ENCODE data around the gene ADCY5.

ADCY5 gene

DNA sequence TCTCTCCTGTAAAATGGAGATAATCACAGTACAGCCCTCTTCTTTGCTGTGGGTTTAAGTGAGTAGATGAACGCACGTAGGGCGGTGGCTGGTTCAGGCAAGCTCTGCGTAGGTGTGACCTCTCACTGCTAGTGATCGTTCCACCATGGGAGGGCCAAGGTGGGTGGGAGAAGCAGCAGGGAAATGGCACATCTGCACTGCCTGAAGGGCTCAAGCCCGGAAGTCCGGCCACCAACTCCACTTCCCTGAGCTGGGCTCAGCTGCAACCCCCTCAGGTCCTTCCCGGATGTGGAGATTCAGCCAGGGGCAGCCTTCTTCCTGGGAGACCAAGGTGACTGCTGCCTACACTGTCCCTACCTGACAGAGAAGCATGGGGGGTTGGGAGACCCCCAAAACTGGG, 102.9 kb downstream of the ADCY5 start:
- DNase-seq (ENCODE audit: low read depth in 1 of 2, low spot score in 1 of 2): no peak

DNA sequence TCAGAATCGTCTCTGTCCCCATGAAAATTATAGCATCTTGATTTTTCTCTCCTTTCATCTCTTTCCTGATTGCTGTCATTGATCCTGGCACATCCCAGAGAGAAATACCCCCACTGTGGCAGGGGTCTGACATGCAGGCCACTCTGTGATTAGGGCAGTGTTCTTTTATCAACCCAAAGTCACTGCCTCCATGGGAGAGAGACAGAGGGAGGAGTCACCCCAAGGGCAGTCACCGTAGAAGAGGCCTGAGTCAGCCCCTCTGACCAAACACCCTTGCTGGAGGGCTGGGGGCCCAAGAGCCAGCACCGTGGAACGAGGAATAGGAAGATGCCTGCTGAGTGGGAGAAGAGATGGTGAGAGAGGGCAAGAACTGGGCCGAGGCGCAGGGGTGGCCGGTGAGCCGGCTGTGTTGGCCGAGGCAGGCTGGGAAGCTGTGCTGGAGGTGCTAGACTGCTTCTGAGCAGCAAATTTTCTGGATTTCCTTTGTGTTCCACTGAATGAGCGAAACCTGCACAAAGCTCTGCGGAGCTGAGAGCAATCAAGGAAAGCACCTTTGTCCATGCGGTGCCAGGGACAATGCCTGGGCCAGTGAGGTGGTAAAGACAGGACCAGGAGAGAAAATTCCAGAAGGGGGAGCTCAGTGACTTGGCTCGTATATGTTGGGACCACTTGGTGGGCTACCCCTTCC, 103.8 kb downstream of the ADCY5 start:
- DNase-seq (ENCODE audit: low read depth in 1 of 2, low spot score in 1 of 2): no peak

DNA sequence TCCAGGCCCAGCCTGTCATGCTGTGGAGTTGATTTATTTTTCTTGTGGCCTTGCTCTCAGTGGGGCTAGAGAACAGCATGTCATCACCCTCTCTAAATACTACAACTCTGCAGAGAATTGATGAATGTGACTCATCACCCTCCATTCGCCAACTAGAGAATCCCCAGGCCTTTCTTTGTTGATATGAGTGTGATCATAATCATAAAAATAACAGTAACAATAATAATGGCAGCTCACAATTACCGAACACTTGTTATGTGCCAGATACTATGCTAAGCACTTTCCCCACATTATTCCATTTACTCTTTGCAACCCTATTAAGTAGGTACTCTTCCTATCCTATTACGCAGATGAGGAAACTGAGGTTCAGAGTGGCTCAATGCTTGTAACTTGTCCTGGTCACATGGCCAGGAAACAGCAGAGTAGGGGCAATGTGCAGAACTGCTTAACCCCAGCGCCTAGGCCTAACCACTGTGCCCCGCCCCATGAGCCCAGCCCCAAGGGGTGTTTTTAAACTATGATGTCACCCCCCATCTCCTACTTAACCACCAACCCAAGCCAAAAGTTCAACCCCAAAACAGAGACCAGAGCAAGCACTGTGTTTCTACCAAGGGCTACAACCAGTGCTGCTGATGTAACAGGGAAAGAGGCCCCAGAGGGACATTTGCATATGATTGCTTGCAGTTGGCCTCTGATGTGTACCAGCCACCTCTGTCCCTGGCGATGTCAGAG, 104.5 kb downstream of the ADCY5 start:
- no peak for DNase-seq (ENCODE audit: low read depth in 1 of 2, low spot score in 1 of 2)

DNA sequence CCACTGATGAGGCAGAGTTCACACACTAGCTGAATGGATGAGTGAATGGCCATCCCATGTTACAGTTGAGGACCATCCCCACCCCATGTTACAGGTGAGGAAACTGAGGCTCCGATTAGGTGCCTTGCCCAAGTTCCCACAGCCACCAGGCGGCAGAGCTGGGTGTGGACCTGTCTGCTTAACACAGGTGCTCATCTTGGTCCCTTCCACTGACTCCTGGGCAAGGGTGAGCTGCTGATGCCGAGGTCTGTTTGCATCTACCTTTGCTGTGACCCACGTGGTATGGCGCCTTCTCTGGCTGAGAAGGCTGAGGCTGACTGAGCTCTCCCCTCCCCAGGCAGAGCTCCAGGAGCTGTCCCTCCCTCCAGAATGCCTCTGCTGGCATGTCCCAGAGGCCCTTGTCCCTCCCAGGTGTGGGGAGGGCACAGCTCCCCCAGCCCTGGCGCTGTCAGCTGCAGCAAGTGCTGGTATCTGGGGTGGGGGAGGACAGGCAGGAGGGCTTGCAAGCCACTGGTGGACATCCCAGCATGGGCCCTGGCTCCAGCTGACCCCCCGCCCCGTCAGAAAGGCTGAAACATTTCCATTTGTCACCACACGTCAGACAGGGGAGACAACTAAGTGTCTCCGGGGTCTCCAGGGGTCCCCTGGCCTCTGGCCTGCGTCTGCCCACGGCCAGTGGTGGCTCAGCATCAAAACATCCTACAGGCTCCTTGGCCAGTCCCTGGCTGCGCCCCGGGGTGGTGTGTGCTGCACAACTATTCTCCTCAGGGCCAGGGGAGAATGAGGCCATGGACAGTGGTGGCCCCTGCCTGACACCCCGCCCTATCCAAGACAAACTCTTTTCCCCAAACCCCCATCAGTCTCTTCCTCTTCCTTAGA, 105.4 kb downstream of the ADCY5 start:
- no peak for DNase-seq (ENCODE audit: low read depth in 1 of 2, low spot score in 1 of 2)

DNA sequence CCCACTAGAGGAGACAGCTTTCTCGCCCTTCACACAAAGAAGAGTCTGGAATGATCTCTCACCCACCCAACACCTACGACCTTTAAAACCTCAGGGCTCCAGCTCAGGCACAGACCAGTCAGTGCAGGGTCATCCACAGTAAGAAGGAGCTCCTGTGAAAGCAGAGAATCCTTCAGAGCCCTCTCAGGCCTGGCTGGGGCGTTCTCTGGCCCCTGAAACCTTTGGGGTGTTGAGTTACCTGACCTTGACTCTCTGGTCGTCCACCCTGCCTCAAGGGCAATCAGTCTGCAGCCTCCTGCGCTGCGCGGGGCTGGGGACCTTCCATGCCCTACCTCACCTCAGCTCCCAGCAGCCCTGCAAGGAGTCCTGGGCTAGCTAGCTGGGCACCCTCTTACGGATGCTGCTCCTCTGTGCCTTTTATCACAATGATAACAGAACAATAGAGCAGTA, 106.2 kb downstream of the ADCY5 start:
- no peak for DNase-seq (ENCODE audit: low read depth in 1 of 2, low spot score in 1 of 2)

DNA sequence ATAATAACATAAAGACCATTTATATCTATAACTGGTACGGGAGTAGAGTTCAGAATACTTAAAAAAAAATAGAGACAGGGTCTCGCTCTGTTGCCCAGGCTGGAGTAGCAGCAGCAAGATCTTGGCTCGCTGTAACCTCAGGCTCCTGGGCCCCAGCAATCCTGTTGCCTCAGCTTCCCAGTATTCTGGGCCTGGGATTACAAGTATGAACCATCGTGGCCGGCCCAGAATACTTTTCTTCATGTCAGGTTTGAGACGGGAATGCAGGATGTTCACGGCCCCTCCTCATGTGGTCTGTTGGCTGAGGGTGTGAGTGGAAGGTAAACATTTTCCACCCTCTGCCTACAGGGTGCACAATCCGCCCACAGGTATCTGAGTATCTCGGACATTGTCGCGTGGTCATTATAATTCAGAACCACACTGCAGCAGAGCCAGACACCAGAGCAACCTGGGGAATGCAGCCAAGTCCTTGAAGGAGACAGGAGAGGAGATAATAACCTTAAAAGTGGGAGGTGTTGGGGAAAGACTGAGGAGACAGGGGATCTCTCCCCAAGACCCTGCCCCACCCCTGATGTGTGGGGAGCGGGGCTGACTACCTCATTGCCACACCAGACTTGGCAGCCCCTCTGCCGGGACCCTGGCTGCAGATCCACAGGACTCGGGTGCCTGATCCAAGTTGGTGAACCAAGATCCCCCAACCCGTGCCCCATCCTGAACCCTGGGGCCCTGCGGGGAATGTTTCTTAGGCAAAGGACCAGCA, 106.8 kb downstream of the ADCY5 start:
- DNase-seq (ENCODE audit: low read depth in 1 of 2, low spot score in 1 of 2): no peak

DNA sequence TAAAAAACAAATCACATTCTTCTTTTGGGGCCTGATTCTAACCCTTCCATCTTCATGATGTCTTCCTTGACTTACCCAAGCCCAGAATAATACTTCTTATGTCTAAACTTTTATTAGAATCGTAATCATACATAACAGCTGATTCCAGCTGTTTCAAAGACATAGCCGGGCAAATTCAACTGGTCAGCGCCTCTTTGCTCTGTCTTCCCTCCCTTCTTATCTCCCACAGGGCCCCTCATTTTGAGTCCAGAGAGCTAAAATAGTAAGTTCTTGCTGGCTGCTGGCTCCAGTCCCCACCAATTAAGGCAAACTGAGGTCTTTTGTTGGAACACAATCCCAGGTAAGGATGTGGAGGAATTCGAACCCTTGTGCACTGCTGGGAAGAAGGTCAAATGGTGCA, 108.6 kb downstream of the ADCY5 start:
- no peak for DNase-seq (ENCODE audit: low read depth in 1 of 2, low spot score in 1 of 2)

DNA sequence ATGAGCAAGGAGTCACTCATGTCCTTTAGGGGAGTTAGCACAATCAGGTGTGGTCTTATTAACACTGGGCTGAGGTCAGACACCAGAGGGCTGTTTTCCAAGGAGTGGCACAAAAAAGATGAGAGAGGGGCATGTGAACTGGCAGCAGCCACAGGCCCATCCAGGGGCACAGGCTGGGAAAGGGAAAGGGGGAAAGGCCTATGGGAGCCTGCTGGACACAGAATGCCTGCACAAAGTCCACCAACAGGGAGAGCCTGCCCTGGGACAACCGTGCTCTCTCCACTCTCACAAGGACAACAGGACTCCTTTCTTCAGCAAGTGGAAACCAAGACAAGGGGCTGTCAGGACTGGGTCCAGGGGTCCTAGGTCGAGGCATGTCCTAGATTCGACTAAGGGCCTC, 109.6 kb downstream of the ADCY5 start:
- DNase-seq (ENCODE audit: low read depth in 1 of 2, low spot score in 1 of 2): no peak

DNA sequence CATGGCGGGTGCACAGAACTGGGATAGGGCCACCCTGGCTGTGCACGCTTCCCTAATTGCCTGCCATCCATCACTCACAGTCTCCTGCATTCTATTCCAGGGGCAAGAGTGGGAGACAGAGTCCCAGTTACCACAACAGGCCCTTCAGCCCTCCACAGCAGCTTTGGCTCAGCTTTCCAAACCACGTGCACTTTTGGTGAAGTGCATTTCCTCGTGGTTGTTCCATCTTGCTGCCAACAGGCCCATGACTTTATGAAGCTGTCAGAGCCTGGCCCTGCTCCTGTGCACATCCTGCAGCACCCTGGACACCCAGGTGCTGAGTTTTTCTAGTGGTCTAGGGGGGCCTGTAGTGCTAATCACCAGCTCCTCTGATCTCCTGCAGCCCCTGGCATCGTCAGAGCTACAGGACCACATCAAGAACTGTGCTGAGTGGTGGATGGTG, 110.2 kb downstream of the ADCY5 start:
- DNase-seq (ENCODE audit: low read depth in 1 of 2, low spot score in 1 of 2): no peak

DNA sequence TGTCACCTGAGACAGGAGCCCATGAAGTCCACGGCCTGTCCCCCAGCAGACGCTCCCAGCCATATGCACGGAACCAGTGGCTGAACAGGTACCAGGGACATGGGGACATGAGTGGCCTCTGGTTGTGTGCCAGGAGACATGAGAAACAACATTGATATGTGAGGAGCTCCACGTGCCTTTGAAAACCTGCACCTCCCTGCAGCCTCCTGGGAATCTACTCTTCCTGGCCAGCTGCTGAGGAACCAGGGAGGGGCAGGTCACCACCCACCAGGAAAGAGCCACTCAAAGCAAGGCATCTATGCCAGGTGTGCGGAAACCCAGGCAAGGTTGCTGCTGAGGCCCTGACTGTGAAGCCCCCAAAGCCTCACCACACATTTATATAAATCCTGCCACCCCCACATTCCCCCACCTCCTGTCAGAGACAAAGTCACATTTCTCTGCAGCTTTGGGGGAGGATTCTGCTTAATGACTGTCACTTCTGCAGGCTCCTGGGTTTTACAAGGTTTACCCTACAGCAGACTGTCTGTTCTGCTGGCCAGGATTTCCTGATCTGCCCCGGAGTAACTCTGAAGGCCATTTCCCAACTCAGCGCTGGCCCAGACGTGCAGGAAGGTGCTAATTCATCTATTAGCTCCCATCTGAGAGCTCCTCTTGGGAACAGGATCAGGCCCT, 110.8 kb downstream of the ADCY5 start:
- no peak for DNase-seq (ENCODE audit: low read depth in 1 of 2, low spot score in 1 of 2)

DNA sequence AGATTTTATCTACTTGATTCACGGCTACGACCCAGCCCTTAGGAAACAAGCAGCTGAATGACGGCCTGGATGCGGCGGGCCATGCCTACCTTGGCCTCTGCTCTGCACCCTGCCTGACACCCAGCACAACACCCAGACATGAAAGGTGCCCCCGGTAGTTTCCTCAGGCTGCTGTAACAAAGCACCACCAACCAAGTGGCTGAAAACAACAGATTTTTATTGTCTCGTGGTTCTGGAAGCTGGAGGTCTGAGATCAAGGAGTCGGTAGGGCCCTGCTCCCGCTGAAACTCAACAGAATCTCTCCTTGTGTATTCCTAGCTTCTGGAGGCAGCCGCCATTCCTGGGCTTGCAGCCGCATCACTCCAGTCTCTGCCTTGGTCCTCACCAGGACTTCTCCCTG, 111.7 kb downstream of the ADCY5 start:
- no peak for DNase-seq (ENCODE audit: low read depth in 1 of 2, low spot score in 1 of 2)

DNA sequence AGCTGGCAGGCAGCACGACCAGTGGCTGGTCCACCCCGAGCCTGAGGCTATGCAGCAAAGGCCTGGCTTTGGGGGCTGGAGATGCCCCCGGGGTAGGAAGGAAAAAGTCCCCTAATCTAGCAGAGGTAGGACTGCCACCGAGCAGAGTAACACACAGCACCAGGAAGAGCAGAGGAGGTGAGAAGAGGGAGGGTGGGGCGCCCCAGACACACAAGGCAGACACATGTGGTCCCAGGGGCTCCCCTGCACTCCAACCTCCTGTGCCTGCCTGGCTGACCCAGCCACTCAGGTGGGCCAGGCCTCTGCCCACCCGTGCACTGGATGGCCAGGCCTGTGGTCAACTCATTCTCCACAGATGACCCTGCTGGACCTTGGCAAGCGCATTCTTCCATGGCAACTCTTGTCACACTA, 112.4 kb downstream of the ADCY5 start:
- DNase-seq (ENCODE audit: low read depth in 1 of 2, low spot score in 1 of 2): no peak

DNA sequence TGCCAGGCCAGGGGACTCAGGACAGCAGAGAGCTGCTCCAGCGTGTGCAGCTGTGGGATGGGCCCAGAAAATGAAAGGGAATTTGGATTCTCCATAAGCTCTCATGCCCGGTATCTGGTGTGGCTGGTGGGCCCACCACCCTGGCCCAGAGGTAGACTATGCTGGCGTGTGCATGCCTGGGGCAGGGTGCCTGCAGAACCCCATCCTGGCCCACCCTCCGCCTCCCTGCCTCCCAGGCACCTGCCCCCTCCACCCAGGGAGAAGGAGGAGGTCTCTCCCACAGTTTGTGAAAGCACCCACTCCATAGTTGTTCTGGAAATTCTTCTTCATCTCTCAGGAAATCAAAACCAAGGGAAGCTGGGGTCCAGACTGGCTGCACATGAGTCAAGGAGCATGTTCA, 112.9 kb downstream of the ADCY5 start:
- DNase-seq (ENCODE audit: low read depth in 1 of 2, low spot score in 1 of 2): no peak

DNA sequence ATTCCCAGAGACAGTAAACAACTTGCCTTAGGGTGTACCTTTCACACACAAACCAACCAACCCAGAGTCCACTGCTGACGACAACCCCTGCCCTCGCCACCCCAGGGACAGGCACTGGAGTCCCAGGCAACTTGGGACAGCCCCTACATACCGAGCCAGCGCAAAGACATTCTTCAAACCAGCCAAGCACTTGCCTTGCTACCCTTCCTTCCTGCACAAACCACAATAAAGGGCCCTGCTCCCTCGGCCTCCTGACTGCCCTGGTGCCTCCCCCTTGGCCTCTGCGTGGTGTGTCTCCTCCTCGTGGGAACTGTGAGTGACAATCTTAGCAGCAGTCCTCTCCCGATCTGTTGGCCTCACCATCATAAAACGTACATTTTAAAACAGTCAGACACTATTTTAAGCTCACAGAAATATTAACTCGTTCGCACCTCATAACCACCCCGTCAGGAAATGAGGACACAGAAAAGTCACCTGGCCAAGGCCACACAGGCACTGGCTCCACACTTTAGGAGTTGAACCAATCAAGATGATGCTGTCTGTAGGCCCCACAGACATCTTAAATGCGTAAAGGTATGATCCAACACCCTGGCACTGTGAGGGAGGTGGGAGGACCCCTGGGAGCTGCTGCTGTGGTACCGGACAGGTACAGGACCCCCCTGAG, 113.8 kb downstream of the ADCY5 start:
- no peak for DNase-seq (ENCODE audit: low read depth in 1 of 2, low spot score in 1 of 2)

DNA sequence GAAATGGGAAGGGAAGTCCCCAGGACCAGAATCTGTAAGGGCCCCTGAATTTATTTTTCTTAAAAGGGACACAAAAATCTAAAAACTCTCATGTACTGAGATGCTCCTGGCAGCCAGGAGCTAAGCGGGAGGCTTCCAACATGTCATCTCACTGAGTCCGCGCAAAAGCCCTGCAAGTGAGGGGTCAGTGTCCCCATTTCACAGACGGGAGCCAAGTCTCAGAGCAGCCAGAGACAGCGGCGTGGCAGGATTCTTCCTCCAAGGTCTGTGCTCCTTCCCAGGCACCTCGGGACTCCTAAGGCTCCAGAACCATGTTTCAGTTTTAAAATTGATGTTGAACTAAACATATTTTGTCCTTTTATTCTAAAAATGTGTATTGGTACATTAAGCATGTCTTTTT, 114.8 kb downstream of the ADCY5 start:
- DNase-seq (ENCODE audit: low read depth in 1 of 2, low spot score in 1 of 2): no peak

DNA sequence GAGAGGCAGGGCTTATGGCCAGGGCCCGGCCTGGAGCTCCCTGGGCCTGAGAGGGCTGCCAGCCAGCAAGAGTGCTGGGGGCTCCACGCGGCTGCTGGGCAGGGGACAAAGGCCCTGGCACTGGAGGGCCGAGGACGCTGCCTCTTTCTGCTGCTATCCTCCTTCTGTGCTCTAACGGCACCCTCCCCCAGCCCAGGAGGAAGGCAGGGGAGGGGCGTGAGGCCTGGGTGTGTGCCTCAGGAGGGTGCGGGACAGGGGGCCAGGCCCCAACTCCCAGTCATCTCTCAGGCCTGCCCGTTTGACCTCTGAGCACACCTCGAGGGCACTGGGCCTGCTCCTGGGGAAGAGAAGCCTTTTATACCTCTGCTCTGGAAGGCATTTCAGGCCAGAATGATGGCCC, 115.5 kb downstream of the ADCY5 start:
- DNase-seq (ENCODE audit: low read depth in 1 of 2, low spot score in 1 of 2): no peak

DNA sequence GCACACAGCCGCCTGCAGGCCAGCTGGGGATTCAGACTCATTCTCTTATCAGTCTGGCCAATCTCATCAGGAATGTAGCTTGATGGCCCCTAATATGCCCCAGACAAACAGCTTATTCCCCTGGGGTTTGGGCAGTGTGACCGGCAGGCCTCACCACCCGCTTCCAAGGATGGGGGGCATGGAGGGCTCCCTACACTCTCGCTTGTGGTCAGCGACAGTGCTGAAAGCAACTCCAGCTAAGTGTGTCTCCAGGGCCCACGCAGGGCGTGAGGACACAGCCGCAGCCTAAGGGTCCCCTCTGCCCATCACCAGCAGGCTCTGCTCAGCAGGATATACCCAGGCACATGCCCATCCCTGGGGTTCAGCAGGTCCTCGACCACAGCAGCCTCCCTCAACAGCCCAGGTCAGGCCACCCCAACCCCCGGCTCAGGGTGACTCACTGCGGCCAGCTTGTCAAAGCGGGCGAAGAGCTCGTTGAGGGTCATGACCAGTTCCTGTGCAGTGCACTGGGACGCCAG, 116.7 kb downstream of the ADCY5 start:
- no peak for DNase-seq (ENCODE audit: low read depth in 1 of 2, low spot score in 1 of 2)

DNA sequence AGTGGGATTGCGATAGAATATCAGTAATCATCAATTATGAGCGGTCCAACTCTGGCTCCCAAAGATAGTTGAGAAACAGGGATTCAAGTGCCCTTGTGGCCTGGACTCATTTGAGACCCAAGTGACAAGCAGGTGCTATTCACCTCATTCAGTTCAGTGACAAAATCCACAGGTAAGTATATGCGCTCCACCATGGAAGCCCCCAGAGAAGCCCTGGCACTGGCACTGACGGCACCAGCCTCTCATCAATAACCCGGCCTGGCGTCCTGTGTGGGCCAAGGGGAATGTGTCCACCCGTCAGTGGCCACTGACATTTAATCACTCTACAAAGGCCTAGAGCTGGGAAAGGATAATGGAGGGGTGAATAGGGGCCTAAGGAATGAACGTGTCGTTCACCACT, 117.2 kb downstream of the ADCY5 start:
- DNase-seq (ENCODE audit: low read depth in 1 of 2, low spot score in 1 of 2): no peak

DNA sequence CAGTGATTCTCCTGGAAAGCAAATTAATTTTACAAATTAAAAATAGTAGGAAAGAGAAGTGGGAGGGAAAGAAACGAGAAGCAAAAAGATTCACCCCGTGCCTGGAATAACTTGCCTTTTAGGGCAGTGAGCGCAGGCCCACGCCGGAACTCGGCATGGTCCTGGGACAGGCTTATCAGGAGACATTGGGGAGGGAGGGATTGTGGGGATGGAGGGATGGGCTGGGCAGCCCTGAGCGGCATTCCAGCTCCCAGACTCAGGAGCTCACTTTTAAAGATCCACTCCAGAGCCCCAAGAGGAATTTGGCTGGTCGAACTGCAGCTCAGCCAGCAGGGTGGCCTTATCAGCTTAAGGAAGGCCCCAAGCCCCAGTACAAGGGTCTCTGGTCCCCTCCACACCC, 117.9 kb downstream of the ADCY5 start:
- no peak for DNase-seq (ENCODE audit: low read depth in 1 of 2, low spot score in 1 of 2)

All from activated T-helper 1 cell treated with anti-CD3 and anti-CD28 coated beads, Interleukin-2, amount 50 U/mL, for 16 hours (primary cell).